Liver (tissue), 9 donors: Measurements from ENCODE around the gene EVPL. TPM values are rescaled to one million over a fixed set of nuclear protein-coding genes. Genes with fewer than 3 reads are reported as not detected.

Experiments used
- DNase-seq: peaks from one replicate; pipeline ENCODE4 v3.0.0-alpha.2; 2017; ENCODE audit warnings: low spot score
- H3K27ac ChIP-seq, 2 donors: one replicate each; pipeline ENCODE4 v1.7.0; 2013; ENCODE audit warnings: inconsistent platforms in 2 of 2, low read length in 2 of 2, control low read depth in 1 of 2, low read depth in 1 of 2, mild to moderate bottlenecking in 1 of 2
- H3K27me3 ChIP-seq, 4 donors: one replicate each; pipeline versions ENCODE4 v1.6.1 to v1.7.0; 2013; ENCODE audit warnings: low read length in 3 of 4, inconsistent platforms in 1 of 4, mild to moderate bottlenecking in 1 of 4, moderate library complexity in 1 of 4; ENCODE audit not compliant: control insufficient read depth in 4 of 4, insufficient read depth in 4 of 4
- H3K36me3 ChIP-seq, 4 donors: one replicate each; pipeline versions ENCODE4 v1.6.1 to v1.7.0; 2013; ENCODE audit warnings: low read length in 3 of 4, mild to moderate bottlenecking in 3 of 4, low read depth in 1 of 4, moderate library complexity in 1 of 4; ENCODE audit not compliant: control insufficient read depth in 4 of 4, insufficient read depth in 3 of 4
- H3K4me1 ChIP-seq, 4 donors: one replicate each; pipeline versions ENCODE4 v1.6.1 to v1.7.0; 2013; ENCODE audit warnings: low read length in 3 of 4, mild to moderate bottlenecking in 3 of 4, moderate library complexity in 1 of 4; ENCODE audit not compliant: control insufficient read depth in 4 of 4, insufficient read depth in 4 of 4
- H3K4me3 ChIP-seq, 3 donors: one replicate each; pipeline versions ENCODE4 v1.6.1 to v1.7.0; 2013; ENCODE audit warnings: low read length in 3 of 3, control low read depth in 1 of 3, low read depth in 1 of 3, mild to moderate bottlenecking in 1 of 3
- H3K9ac ChIP-seq, 2 donors: one replicate each; pipeline ENCODE4 v1.7.0; 2013; ENCODE audit warnings: low read length in 2 of 2, mild to moderate bottlenecking in 2 of 2, moderate library complexity in 2 of 2, control low read depth in 1 of 2, low read depth in 1 of 2
- H3K9me3 ChIP-seq, 4 donors: one replicate each; pipeline versions ENCODE4 v1.6.1 to v1.7.0; 2013; ENCODE audit warnings: low read length in 3 of 4; ENCODE audit not compliant: control insufficient read depth in 4 of 4
- EGR1 ChIP-seq, 2 donors: IDR thresholded peaks; 2 replicates each; pipeline ENCODE4 v1.6.1; 2016 to 2018; ENCODE audit warnings: antibody characterized with exemption in 2 of 2, low read depth in 2 of 2
- FOXA1 ChIP-seq: IDR thresholded peaks from 2 replicates; pipeline ENCODE4 v1.6.1; 2016; ENCODE audit warnings: antibody characterized with exemption
- FOXA2 ChIP-seq: IDR thresholded peaks from 2 replicates; pipeline ENCODE4 v1.6.1; 2016; ENCODE audit warnings: antibody characterized with exemption
- GABPA ChIP-seq, 2 donors: IDR thresholded peaks in 1 of 2; conservative IDR thresholded peaks in 1 of 2; 2 replicates each; pipeline ENCODE4 v1.6.1; 2016; ENCODE audit warnings: antibody characterized with exemption in 2 of 2, mild to moderate bottlenecking in 1 of 2, moderate library complexity in 1 of 2
- HNF4A ChIP-seq, 2 donors: conservative IDR thresholded peaks; 2 replicates each; pipeline ENCODE4 v1.6.1; 2016; ENCODE audit warnings: antibody characterized with exemption in 2 of 2, mild to moderate bottlenecking in 2 of 2
- NR2F2 ChIP-seq: IDR thresholded peaks from 2 replicates; pipeline ENCODE4 v1.6.1; 2016; ENCODE audit warnings: antibody characterized with exemption
- RAD21 ChIP-seq, 2 donors: IDR thresholded peaks; 2 replicates each; pipeline ENCODE4 v1.6.1; 2016; ENCODE audit warnings: antibody characterized with exemption in 2 of 2, mild to moderate bottlenecking in 2 of 2
- RXRA ChIP-seq, 2 donors: IDR thresholded peaks; 2 replicates each; pipeline ENCODE4 v1.6.1; 2017 to 2018; ENCODE audit warnings: antibody characterized with exemption in 2 of 2, mild to moderate bottlenecking in 1 of 2
- TAF1 ChIP-seq: conservative IDR thresholded peaks from 2 replicates; pipeline ENCODE4 v1.6.1; 2016; ENCODE audit warnings: antibody characterized with exemption, mild to moderate bottlenecking
- YY1 ChIP-seq: IDR thresholded peaks from 2 replicates; pipeline ENCODE4 v1.6.1; 2016; ENCODE audit warnings: antibody characterized with exemption, mild to moderate bottlenecking
- WGBS: extraction: QIAGEN DNeasy Blood & Tissue Kit; methylation state at CpG from one replicate; pipeline ENCODE4 v1.1.7; 2013; 5-methylcytosine and 5-hydroxymethylcytosine counted together
- polyA plus RNA-seq, 2 donors: library from polyadenylated mRNA; stranded (reverse) in 1 of 2; unstranded in 1 of 2; fragments of 200-250 nt in 1 of 2; fragments of >200 nt in 1 of 2; fragmentation: Nextera tagmentation in 1 of 2; extraction: Ambion mirVana in 1 of 2; gene quantifications; one replicate each; pipeline versions ENCODE4 v1.2.1 to v1.2.3, GENCODE V29; 2013 to 2015
- total RNA-seq, 2 donors: library from RNA; depleted of rRNA; stranded (reverse); fragments of >200 nt; gene quantifications; one replicate each; pipeline ENCODE4 v1.2.3, GENCODE V29; 2014
- TF ChIP-seq, protein P1 (sequence below): IDR thresholded peaks from 2 replicates; pipeline ENCODE4 v1.6.1; 2016; ENCODE audit warnings: antibody characterized with exemption
- TF ChIP-seq, protein P2 (sequence below): IDR thresholded peaks from 2 replicates; pipeline ENCODE4 v1.6.1; 2016; ENCODE audit warnings: antibody characterized with exemption
- TF ChIP-seq, protein P3 (sequence below): fragments of 150-350 bp; IDR thresholded peaks from 2 replicates; pipeline ENCODE4 v1.5.1; 2017; ENCODE audit warnings: improper control_type of control experiment, low read depth, low read length; ENCODE audit not compliant: missing input control
- TF ChIP-seq, protein P4 (sequence below): IDR thresholded peaks from 2 replicates; pipeline ENCODE4 v1.6.1; 2016; ENCODE audit warnings: antibody characterized with exemption, mild to moderate bottlenecking
- donor health status: healthy.
- donor health status: healthy.
- donor health status: healthy.
- donor health status: healthy.
- donor health status: healthy.

The EVPL gene
- total and polyA plus RNA-seq, 4 donors, result 0.03 to 0.33 (median 0.21) TPM; not detected in 1

DNA sequence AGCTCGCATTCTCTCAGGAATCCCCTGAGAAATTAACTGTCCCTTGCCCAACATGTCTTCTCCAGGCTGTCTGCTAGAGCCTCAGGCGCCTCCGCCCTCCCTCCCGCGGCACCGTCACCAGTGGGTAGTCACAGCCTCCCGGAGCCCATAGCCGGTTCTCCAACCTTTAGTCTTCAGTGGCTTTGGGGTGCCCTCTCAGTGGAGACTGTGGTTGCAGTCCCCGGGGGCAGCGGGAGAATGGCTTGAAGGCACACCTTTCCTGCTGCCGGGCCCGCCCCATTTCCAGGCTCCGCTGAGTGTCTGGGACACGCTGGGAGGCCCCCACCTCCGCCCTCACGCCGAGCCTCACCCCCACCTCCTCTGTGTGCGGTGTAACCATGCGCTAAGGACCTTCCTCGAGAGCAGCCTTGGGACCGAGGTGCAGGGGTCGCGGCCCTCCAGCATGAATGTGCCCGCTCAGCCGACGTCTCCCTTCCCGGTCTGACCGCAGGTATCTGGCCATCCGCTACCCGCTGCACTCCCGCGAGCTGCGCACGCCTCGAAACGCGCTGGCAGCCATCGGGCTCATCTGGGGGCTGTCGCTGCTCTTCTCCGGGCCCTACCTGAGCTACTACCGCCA is 49.1 kb upstream of the EVPL start:
- H3K4me1 ChIP-seq, result peaks cover 10 to 42% (median 16%) of the 10 kb centered on the region in 4 donors
- H3K27ac ChIP-seq, result no peak overlapping the region
- WGBS, result 7% methylated on average over 41 of the region's 41 CpGs
- TF ChIP-seq RXRA (IDR thresholded peaks at IDR 0.05), result no peak
- no peak for TF ChIP-seq NR2F2
- TF ChIP-seq EGR1 (IDR thresholded peaks at IDR 0.05; ENCODE audit: low read depth in 2 of 2), result no peak
- TF ChIP-seq, protein P1, sequence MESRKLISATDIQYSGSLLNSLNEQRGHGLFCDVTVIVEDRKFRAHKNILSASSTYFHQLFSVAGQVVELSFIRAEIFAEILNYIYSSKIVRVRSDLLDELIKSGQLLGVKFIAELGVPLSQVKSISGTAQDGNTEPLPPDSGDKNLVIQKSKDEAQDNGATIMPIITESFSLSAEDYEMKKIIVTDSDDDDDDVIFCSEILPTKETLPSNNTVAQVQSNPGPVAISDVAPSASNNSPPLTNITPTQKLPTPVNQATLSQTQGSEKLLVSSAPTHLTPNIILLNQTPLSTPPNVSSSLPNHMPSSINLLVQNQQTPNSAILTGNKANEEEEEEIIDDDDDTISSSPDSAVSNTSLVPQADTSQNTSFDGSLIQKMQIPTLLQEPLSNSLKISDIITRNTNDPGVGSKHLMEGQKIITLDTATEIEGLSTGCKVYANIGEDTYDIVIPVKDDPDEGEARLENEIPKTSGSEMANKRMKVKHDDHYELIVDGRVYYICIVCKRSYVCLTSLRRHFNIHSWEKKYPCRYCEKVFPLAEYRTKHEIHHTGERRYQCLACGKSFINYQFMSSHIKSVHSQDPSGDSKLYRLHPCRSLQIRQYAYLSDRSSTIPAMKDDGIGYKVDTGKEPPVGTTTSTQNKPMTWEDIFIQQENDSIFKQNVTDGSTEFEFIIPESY, result no peak
- TF ChIP-seq, protein P2, sequence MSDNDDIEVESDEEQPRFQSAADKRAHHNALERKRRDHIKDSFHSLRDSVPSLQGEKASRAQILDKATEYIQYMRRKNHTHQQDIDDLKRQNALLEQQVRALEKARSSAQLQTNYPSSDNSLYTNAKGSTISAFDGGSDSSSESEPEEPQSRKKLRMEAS, result no peak
- no peak for TF ChIP-seq TAF1
- no peak for TF ChIP-seq YY1
- TF ChIP-seq, protein P3, sequence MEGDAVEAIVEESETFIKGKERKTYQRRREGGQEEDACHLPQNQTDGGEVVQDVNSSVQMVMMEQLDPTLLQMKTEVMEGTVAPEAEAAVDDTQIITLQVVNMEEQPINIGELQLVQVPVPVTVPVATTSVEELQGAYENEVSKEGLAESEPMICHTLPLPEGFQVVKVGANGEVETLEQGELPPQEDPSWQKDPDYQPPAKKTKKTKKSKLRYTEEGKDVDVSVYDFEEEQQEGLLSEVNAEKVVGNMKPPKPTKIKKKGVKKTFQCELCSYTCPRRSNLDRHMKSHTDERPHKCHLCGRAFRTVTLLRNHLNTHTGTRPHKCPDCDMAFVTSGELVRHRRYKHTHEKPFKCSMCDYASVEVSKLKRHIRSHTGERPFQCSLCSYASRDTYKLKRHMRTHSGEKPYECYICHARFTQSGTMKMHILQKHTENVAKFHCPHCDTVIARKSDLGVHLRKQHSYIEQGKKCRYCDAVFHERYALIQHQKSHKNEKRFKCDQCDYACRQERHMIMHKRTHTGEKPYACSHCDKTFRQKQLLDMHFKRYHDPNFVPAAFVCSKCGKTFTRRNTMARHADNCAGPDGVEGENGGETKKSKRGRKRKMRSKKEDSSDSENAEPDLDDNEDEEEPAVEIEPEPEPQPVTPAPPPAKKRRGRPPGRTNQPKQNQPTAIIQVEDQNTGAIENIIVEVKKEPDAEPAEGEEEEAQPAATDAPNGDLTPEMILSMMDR, result no peak
- TF ChIP-seq HNF4A (conservative IDR thresholded peaks at IDR 0.05), result no peak
- TF ChIP-seq FOXA2, result no peak
- TF ChIP-seq, protein P4, sequence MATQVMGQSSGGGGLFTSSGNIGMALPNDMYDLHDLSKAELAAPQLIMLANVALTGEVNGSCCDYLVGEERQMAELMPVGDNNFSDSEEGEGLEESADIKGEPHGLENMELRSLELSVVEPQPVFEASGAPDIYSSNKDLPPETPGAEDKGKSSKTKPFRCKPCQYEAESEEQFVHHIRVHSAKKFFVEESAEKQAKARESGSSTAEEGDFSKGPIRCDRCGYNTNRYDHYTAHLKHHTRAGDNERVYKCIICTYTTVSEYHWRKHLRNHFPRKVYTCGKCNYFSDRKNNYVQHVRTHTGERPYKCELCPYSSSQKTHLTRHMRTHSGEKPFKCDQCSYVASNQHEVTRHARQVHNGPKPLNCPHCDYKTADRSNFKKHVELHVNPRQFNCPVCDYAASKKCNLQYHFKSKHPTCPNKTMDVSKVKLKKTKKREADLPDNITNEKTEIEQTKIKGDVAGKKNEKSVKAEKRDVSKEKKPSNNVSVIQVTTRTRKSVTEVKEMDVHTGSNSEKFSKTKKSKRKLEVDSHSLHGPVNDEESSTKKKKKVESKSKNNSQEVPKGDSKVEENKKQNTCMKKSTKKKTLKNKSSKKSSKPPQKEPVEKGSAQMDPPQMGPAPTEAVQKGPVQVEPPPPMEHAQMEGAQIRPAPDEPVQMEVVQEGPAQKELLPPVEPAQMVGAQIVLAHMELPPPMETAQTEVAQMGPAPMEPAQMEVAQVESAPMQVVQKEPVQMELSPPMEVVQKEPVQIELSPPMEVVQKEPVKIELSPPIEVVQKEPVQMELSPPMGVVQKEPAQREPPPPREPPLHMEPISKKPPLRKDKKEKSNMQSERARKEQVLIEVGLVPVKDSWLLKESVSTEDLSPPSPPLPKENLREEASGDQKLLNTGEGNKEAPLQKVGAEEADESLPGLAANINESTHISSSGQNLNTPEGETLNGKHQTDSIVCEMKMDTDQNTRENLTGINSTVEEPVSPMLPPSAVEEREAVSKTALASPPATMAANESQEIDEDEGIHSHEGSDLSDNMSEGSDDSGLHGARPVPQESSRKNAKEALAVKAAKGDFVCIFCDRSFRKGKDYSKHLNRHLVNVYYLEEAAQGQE, result no peak
- TF ChIP-seq RAD21 (IDR thresholded peaks at IDR 0.05), result no peak
- no peak for TF ChIP-seq GABPA (IDR thresholded peaks at IDR 0.05 in 1 of 2, conservative IDR thresholded peaks at IDR 0.05 in 1 of 2)
- peaks cover 0 to 20% (median 9%) of the 10 kb centered on the region in 4 donors for H3K27me3 ChIP-seq
- no peaks in the 10 kb centered on the region for H3K36me3 ChIP-seq
- no peak overlapping the region for H3K4me3 ChIP-seq
- H3K9me3 ChIP-seq, result no peaks in the 10 kb centered on the region
- no peak overlapping the region for H3K9ac ChIP-seq
- no peak for DNase-seq

DNA sequence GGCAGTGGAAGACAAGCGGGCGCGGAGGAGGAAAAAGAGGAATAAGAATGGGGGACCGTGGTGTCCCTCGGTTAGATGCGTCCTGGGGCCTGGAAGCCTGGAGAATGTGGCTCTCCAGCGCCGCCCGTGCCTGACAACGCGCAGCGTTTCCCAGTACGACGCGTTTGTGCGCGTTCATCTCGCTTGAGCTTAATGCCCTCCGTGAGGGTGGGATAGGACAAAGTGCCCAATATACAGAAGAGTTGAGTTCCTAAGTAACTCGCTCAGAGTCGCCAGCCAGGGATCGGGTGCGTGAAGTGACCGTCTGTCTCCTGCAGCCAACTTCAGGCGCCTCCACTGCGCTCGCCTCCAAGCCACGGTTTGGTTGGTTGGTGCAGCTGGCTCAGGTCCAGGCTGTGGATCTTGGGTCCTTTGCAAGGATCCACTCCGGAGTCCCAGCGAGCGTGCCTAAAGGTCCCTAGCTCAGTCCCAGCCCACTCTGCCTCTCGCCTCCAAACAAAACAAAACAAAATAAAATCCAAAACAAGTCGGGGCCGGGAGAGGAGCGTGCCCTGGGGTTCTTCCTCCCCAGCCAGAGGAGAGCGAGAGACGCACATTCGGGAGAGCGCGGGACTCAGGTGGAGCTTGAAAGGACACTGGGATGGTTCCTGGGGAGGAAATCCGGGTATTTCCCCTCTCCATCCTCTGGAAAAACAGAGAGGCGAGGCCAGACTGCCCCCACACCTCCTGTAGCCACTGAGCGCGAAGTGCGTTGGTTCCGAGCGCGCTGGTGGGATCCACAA is 48.4 kb upstream of the EVPL start:
- Histone ChIP-seq H3K4me1 (peaks cover 10 to 49% (median 23%) of the 10 kb centered on the region in 4 donors), H3K9me3 (no peaks in the 10 kb centered on the region), H3K9ac (no peak overlapping the region), H3K4me3 (no peak overlapping the region), H3K27me3 (peaks cover 0 to 20% (median 9%) of the 10 kb centered on the region in 4 donors), H3K36me3 (no peaks in the 10 kb centered on the region), H3K27ac (no peak overlapping the region)
- WGBS, result 6% methylated on average over 48 of the region's 48 CpGs
- DNase-seq, result no peak
- TF ChIP-seq, protein P3, result no peak
- TF ChIP-seq FOXA1 (no peak), YY1 (no peak), TAF1 (no peak), GABPA (IDR thresholded peaks at IDR 0.05 in 1 of 2, conservative IDR thresholded peaks at IDR 0.05 in 1 of 2) (no peak)
- TF ChIP-seq, protein P1, result no peak
